H1 (cell line): ENCODE measurements around the gene SETDB2. TPM values are rescaled to one million over a fixed set of nuclear protein-coding genes. Genes with fewer than 3 reads are reported as not detected.

ENCODE experiments used
- BCL11A ChIP-seq, 2 experiments: IDR thresholded peaks; one replicate each; pipeline ENCODE4 v1.6.1; 2011; ENCODE audit warnings: low read depth in 2 of 2, low read length in 2 of 2, mild to moderate bottlenecking in 2 of 2
- CEBPB ChIP-seq: IDR thresholded peaks from 2 replicates; pipeline ENCODE4 v1.6.1; 2012; ENCODE audit warnings: low read depth, low read length
- FOSL1 ChIP-seq: IDR thresholded peaks from 2 replicates; pipeline ENCODE4 v1.6.1; 2011; ENCODE audit warnings: mild to moderate bottlenecking, low read depth, low read length, moderate library complexity; ENCODE audit not compliant: insufficient read depth
- KDM5A ChIP-seq: fragments of 200-600 bp; IDR thresholded peaks from 2 replicates; pipeline ENCODE4 v1.7.1; 2012; ENCODE audit warnings: mild to moderate bottlenecking, low read length, inconsistent platforms, mixed read lengths
- MAFK ChIP-seq: IDR thresholded peaks from 2 replicates; pipeline ENCODE4 v1.6.1; 2012; ENCODE audit warnings: low read depth, mild to moderate bottlenecking, improper control_type of control experiment, low read length
- TCF12 ChIP-seq: IDR thresholded peaks from 2 replicates; pipeline ENCODE4 v1.6.1; 2011; ENCODE audit warnings: low read depth, mild to moderate bottlenecking, low read length
- USF2 ChIP-seq: IDR thresholded peaks from 2 replicates; pipeline ENCODE4 v1.6.1; 2011; ENCODE audit warnings: low read length, improper control_type of control experiment
- ZNF274 ChIP-seq: IDR thresholded peaks from 2 replicates; pipeline ENCODE4 v1.7.0; 2012; ENCODE audit warnings: low read length, borderline replicate concordance; ENCODE audit errors: extremely low read depth
- polyA plus RNA-seq, 7 experiments: library from polyadenylated mRNA; depleted of rRNA in 3 of 7; stranded (reverse) in 5 of 7; unstranded in 2 of 7; fragments of >200 nt in 5 of 7; fragments of 200-250 nt in 2 of 7; gene quantifications; 1 replicate in 5 of 7; 2 replicates in 1 of 7; 4 replicates in 1 of 7; pipeline versions ENCODE4 v1.2.1 to v1.2.3, GENCODE V29; 2011 to 2013; ENCODE audit warnings: missing spikeins in 2 of 7, mixed read lengths in 2 of 7
- total RNA-seq: library from RNA; stranded (reverse); fragmentation: NEBNext Ultra II Directional; extraction: Animal tissue kit (Norgen Biotek cat#: 25700); gene quantifications from 2 replicates; pipeline ENCODE4 v1.2.1, GENCODE V29; 2021

The SETDB2 gene
- total and polyA plus RNA-seq, 2 of the 8 experiments (the other 6 are each of a cell fraction or from before 2014, with no cell fraction given): 1.2 to 6.1 TPM

GRCh38 chr13:49448753-49449152 is 4.7 kb downstream of the SETDB2 start (continued):
- TF ChIP-seq CEBPB (no peak), FOSL1 (no peak), BCL11A (IDR thresholded peaks at IDR 0.05; ENCODE audit: low read depth in 2 of 2, low read length in 2 of 2) (no peak), ZNF274 (no peak), TCF12 (no peak), MAFK (no peak), USF2 (no peak), KDM5A (no peak)
- TF ChIP-seq, all 59 proteins: peak for 0
